HG03571 (cell line): ENCODE measurements around the gene TRNP1.
"Not testable (repeated sequence)": the region's sequence is repeated elsewhere in the genome, so short reads cannot be mapped to it uniquely, and the experiment has no call there.

Experiments
- ATAC-seq: cut with Tn5 transposase; IDR thresholded peaks from one replicate; pipeline ENCODE4 v1.9.1; 2021; ENCODE audit not compliant: unreplicated experiment

The TRNP1 gene, protein sequence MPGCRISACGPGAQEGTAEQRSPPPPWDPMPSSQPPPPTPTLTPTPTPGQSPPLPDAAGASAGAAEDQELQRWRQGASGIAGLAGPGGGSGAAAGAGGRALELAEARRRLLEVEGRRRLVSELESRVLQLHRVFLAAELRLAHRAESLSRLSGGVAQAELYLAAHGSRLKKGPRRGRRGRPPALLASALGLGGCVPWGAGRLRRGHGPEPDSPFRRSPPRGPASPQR

DNA sequence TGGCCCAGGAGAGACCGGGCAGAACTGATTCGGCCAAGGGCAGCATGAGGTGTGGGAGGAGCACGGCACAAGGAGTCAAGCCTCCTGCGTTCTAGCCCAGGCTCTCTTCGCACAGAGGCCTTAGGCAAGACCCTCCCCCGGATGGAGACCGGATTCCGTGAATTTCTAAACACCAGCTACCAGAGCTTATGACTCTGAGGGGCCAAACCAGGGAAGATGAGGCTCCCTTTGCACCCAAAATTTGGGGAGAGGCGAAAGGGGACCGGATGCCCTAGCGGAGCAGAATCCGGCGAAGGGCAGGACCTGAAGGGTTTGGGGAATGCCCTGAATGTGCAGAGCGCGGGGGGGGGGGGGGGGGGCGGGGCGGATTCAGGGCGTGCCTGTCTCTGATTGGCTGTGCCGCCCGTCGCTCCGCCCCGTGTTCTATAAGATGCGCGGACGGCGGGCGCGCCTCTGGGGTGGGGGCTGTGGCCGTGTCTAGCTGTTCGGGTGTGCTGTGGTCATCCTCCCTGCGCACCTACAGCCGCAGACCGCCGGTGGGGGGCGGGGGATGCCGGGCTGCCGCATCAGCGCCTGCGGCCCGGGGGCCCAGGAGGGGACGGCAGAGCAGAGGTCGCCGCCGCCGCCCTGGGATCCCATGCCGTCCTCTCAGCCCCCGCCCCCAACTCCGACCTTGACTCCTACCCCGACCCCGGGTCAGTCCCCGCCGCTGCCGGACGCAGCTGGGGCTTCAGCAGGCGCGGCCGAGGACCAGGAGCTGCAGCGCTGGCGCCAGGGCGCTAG, at the start of gene TRNP1:
TRNP1 (plus strand) TSS at position 456 of the 783 bp plus-strand sequence; CDS start at position 551, 95 bp downstream.
- ATAC-seq, result no peak

DNA sequence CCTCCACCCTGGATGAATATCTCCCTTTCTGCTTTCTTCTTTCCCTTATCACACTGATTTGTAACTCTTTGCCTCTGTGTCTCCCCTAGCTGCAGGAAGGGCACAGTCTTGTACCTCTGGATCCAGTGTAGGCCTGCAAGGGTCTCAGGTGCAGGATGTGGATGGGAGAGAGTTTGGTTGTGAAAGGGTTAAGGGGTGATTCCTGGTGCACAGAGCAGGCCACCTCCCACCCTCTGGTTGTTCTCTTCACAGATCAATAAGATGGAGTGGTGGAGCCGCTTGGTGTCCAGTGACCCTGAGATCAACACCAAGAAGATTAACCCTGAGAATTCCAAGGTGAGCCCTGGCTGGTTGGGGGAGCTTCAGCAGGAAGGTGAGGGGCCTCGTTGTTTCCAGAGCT, 48.4 kb upstream of the TRNP1 start:
- no peak for ATAC-seq

DNA sequence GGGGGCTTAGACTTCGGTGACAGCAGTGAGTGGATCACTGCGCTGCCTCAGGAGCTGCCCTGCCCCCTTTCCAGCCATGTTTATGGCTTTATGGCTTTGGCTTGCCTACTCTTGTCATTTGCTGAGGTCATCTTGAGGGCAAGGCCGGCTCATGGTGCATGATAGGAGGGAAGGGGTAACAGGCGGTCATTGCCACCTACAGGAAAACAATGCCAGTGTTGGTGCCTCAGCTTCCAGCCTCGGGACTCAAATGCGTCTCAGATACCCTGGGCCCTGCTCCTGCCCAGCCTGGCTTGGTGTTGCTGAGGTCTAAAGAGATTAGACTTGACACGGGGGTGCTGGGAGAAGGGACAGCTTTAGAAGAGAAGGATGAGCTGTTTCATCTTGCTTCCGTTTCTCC, 47.8 kb upstream of the TRNP1 start:
- no peak for ATAC-seq

DNA sequence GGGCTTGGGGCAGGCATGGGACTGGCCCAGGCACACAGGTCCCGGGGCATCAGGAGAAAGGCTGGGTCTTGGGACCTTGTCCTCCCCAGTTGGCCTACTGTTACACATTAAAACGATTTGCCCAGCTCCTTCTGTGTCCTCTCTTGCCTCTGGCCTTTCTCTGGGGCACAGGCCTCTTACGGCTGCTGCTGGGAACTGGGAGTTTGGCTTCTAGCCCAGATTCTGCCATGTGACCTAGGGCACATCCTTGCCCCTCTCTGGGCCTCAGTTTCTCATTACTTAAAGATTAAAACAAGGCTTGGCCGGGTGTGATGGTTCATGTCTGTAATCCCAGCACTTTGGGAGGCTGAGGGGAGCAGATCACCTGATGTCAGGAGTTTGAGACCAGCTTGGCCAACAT, 47.2 kb upstream of the TRNP1 start:
- ATAC-seq, result no peak

DNA sequence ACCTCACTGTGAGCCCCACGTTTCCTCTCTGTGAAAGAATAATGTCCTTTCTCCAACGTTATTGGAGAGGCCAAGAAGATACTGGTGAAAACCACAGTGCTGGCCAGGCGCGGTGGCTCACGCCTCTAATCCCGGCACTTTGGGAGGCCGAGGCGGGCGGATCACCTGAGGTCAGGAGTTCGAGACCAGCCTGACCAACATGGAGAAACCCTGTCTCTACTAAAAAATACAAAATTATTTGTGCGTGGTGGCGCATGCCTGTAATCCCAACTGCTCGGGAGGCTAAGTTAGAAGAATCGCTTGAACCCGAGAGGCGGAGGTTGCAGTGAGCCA, 44.8 kb upstream of the TRNP1 start:
- not testable (repeated sequence) for ATAC-seq

DNA sequence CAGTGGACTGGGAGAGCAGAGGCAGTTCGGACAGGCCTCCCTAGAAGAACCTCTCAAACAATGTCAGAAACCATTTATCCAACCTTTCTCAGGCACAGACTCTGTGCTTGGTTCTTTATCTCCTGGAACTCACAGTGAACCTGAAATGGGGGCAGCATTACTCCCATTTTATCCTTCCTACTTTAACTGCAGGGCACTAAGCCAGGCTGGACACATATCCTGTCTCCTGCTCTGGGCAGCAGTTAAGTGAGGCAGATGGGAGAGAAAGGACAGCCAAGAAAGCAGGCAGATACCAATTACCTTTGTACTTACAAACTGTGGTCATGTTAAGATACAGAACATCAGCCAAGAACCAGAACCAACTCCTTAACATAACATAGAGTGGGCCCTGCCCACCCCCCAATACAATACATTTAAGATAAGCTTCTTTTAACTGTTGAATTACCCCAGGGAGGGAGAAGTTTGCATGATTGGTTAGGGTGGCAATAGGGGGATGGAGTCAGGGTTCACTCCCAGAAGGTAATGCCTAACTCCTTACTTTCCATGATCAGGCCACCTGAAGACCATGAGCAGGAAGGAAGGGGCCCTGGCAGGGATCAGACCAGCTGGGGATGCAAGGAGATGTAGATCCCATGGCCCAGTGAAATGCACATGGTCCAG, 44.1 kb upstream of the TRNP1 start:
- no peak for ATAC-seq

DNA sequence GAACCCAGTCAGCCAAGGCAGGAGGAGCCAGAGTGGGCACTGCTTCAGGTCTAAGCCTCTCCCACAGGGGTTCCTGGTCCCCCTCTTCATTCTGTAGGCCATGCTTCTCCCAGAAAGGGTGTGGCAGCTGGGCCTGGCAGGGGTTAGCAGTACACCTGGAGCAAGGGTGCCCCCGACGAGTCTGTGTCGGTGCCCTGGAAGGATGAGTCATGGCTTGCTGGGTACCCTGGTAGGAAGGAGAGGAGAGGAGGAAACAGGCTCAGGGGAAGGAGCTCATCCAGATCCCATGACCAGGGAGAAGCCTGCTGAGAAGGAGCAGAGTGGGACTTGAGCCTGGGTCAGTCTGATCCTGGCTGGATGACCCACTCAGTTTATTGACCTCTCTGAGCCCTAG, 43.6 kb upstream of the TRNP1 start:
- no peak for ATAC-seq

DNA sequence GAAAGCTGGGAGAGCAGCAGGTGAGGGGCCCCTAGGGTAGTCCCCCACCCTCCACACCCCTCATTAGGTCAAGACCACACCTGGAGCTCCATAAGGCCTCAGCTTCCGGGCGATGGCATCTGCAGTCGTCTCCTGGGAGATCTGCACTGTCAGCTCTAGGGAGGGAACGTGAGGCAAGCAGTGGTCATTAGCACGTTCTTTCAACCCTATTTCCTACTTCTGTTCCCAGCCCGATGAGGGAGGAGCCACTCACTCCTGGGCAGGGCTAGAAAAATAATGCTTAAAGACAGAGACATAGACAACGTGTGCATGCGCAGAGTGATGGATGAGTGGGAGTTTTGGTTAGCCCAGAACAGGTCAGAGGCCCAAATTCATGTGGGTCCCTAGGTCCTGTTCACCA, 42.9 kb upstream of the TRNP1 start:
- no peak for ATAC-seq

DNA sequence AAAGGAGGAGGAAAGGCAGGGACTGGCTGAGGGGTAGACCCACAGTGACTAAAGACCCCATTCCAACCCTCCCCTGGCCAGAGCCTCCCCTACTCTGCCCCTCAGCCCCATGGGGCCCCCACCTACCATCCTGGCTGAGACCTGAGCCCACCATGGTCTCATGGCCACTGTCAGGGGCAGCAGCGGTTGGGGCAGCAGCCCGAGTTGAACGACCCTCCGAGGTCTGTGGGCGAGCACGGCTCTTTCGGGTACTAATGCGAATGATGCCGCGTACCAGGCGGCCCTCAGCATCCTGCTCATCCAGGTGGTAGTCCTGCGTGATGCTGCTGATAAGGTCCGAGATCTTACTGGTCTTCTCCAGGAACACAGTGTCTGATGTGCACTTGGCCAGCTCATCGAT, 42.3 kb upstream of the TRNP1 start:
- no peak for ATAC-seq

DNA sequence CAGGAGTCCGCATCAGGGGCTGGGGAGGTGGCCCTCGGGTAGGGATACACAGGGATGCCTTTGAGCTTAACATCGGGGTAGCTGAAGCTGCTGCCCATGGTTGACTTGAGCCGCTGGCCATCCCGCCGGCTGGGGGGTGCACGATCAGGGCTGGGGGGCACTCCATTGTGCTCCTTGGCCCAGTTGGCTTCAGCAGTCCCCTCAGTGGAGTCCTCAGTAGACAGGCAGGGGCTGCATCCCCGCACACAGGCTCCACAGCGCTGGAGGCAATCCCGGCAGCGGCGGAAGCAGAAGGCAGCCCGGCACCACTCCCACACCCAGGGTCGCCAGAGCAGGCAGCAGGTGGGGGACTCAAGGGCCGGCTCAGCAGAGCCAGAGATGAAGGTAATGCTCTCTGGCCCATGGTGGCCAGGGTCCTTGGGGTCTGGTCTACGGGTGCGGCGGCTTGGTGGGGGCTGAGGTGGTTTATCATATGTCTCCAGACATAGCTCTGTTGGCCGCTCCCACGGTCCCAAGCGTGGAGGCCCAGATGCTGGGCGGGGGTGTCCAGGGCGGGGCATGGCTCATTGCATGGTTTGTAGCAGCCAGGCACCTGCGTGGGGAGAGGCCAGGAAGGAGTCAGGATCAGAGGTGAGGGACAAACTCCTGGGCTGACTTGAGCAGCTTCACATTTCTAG, 41.5 kb upstream of the TRNP1 start:
- ATAC-seq, result no peak

DNA sequence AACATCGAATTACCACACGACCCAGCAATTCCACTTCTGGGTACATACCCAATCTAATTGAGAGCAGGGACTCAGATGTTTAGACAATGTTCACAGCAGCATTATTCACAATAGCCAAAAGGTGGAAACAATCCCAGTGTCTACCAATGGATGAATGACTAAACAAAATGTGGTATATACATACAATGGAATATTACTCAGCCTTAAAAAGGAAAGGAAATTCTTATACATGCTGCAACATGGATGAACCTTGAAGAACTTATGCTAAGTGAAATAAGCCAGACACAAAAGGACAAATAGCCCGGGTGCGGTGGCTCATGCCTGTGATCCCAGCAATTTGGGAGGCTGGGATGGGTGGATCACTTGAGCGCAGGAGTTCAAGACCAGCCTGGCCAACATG, 40.1 kb upstream of the TRNP1 start:
- no peak for ATAC-seq

DNA sequence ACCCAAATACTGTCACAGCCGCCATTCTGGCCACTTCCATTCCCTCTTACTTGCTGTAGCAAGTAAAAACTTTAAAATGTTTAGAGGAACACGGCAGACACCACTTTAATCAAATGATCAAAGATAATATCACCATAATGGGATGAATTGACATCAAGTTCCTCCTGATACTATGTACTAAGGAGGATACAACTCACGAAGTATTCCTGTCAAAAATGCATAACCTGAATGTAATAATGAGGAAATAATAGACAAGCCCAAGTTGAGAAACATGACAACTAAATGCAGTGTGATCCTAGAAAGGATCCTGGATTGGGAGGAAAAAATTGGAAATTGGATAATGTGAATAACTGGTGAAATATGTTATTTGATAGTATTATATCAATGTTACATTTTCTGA, 37.2 kb upstream of the TRNP1 start:
- no peak for ATAC-seq

DNA sequence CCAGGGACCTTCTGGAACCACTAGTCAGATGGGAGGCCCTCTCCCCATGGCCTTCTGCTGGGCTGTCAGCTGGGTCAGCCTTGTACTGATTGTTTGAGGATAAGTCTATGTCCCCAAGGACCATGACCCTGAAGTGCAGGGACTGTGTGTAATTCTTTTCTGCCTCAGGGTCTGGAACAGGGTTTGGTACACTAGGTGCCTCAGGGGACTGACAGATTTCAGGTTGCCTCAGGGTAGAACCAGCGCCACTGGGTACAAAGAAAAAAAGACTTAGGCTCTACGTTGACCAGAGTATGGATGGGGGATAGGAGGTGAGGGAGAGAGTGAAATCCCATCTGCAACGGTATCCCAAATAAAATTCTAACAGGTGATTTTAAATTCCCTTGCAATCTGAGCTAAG, 36.2 kb upstream of the TRNP1 start:
- ATAC-seq, result no peak

DNA sequence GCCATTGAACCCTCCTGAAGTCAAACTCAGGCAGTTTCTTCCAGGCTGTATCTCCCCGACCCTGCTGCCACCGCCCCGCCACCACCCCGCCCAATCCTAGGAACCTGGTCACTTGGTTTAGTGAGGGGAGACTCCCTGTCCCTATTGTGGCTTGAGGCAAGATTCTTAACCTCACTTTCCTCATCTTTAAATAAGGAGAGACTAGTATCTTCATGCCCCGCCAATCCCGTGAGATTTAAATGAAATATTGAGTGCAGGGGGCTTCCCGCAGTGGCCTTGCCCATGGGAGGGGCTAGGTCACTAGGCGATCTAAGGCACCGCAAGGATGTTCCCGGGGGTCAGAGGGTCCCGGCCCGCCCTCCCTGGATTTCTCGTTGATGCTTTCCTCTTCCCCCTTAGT, 34.2 kb upstream of the TRNP1 start:
- no peak for ATAC-seq

DNA sequence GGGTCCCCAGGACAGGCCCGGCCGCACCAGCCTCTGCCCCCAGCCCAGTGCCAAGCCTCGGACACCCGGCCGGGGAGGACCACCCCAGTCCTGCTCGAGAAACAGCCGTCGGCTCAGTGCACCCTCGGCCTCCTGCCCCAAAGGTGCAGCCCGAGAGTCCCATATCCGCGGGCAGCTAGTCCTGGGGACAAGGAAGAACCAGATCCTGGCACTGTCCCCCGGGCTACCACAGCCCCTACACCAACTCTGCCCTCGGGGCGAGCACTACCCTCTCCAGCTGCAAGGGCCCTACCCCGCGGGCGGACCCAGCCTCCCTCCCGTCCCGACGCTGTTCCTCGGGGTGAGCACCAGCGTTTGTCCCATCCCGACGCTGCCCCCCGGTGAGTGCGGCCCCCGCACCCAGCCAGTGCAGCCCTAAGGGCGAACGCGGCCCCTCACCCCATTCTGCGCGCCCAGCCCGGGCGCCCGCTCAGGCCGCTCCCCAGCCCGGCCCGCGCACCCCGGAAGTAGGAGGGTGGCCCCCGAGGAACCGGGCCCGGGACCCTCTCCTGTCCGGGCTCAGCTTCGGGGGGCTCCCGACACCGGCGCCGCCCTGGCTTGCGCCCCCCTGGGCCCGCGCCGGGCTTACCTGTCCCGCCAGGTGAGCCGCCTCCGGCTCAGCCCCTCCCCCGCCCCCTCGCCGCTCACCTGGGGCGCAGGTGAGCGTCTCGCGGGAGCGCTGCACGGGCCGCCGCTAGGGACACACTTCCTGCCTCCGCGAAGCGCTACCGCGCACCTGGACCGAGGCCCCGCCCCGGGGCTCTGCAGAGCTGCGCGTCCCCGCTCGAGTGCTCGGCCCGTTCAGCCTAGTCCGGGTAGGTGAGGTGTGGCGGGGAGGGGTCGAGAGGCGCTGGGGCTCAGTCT, 33.5 kb upstream of the TRNP1 start, which contains the start of gene KDF1:
KDF1 (minus strand) TSS at position 747 of the 903 bp plus-strand sequence. CDS start 8,088 bp downstream, outside the sequence.
- ATAC-seq, result no peak

DNA sequence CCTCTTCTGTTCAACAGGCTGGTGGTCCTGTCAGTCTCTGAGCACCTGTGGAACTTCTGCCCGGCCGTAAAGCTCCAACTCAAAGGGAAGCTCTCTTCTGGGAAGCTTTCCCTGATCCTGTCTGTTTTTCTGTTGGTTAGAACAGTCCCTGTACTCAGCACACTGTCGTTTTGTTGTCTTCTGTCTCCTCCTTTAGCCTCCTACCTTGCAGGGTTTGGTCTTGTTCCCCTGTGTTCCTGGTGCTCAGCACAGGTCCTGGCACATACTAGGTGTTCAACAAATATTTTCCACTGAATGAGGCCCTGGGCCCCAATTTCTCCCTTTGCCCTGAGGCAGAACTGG, 32.9 kb upstream of the TRNP1 start:
- no peak for ATAC-seq

DNA sequence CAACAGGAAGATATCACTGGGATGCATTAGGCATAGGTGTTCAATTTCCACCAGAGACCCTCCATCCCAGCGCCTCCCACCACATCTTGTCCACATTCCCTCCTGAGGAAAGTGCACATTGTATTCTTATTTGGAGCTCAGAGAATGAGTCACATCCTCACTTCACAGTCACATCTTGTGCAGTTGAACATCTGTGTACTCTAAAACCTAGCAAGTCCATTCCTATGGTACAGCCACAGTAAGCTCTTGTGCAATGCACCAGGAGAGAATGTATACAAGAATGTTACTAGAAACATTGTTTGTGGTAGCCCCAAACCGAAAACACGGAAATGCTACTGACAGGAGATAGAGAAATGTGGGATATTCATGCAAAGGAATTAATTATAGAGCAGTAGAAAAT, 31.7 kb upstream of the TRNP1 start:
- no peak for ATAC-seq

DNA sequence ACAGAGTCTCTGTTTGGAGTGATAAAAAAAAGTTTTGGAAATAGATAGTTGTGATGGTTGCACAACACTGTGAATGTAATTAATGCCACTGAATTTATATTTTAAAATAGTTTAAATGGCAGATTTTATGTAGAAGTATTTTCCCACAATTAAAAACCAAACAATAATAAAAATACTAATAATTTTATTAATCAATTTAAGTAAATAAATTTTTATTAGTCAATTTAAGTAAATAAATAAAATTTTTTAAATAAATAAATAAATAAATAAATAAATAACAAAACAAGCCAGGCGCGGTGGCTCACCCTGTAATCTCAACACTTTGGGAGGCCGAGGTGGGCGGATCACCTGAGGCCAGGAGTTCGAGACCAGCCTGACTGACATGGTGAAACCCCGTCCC, 28.3 kb upstream of the TRNP1 start:
- no peak for ATAC-seq

DNA sequence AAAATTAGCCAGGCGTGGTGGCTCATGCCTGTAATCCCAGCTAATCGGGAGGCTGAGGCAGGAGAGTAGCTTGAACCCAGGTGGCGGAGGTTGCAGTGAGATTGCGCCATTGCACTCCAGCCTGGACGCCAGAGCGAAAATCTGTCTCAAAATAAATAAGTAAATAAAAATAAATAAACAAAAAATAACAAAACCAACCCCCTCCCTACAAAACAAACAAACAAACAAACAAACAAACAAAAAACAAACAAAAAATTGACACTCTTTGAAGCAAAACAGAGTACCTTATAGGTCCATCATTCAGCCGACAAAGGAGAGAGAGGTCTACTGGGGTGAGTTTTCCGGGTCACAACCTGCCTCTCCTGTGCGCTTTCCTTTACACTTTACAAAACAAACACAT, 27.9 kb upstream of the TRNP1 start:
- ATAC-seq, result no peak

DNA sequence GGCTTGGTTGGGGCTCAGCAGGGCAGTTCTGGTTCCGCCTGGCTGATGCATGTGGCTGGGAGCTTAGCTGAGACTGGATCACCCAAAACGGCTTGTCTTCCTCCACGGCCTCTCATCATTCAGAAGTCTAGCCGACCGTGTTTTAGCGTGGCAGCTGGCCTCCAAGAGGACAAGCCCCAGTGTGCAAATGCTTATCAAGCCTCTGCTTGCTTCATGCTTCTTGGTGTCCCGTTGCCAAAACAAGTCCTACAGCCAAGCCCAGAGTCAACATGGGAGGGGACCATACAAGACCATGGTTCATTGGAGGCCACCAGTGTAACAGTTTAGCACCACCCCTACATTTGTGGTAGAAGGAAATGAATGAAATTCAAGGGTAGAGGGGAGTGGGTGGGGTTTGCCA, 22.7 kb upstream of the TRNP1 start:
- no peak for ATAC-seq

DNA sequence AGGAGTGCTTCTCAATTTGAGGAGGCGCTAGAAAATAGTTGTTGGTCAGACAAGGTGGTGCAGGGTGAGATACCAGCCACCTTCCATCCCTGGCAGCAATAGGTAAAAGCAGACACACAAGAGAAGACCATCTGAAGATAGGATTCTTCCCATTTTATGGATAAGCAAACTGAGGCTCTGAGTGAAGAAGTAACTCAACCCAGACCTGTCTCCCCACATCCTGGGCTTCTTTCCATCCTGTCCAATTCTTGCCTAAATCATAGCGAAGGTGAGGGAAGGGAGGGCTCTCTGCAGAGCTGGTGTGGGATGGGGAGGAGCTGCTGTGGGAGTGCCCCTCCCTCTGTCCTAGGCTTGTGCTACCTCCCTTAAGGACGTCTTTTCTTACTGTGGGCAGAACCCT, 21.9 kb upstream of the TRNP1 start:
- no peak for ATAC-seq
